ENCODE data around the gene CREBL2.

The CREBL2 gene

GRCh38 chr12:12668005-12668404 lies 56.3 kb downstream of the CREBL2 start:
- Histone ChIP-seq H3K27me3 (ENCODE audit: low read length) (no peaks in the 10 kb centered on the region), H4K20me1 (ENCODE audit: low read depth, low read length) (no peaks in the 10 kb centered on the region), H3K36me3 (ENCODE audit: low read length) (no peaks in the 10 kb centered on the region), H3F3A (ENCODE audit: insufficient read depth) (no peaks in the 10 kb centered on the region), H3K4me3 (ENCODE audit: insufficient read depth, low read length, poor library complexity, severe bottlenecking) (no peak overlapping the region), H3K4me2 (ENCODE audit: low read depth, low read length, poor library complexity, severe bottlenecking) (no peak overlapping the region), H3K9me3 (ENCODE audit: insufficient read depth, low read length) (no peaks in the 10 kb centered on the region), H2AFZ (ENCODE audit: low read depth, low read length, severe bottlenecking) (no peak overlapping the region), H3K79me2 (ENCODE audit: insufficient read depth, low read length) (no peaks in the 10 kb centered on the region), H3K9me2 (replicated peaks; ENCODE audit: insufficient read depth, low read length) (no peaks in the 10 kb centered on the region), H3K9ac (ENCODE audit: low read length) (no peak overlapping the region), H3K27ac (ENCODE audit: low read depth, low read length) (no peak overlapping the region)
- no peak for TF ChIP-seq CTCF (IDR thresholded peaks at IDR 0.05; ENCODE audit: insufficient read depth, low read length, poor library complexity, severe bottlenecking)

- Histone ChIP-seq H3K9me2 (replicated peaks; ENCODE audit: insufficient read depth, low read length) (no peaks in the 10 kb centered on the region), H3K4me2 (ENCODE audit: low read depth, low read length, poor library complexity, severe bottlenecking) (no peak overlapping the region), H3K27ac (ENCODE audit: low read depth, low read length) (no peak overlapping the region), H3K9me3 (ENCODE audit: insufficient read depth, low read length) (no peaks in the 10 kb centered on the region), H3K79me2 (ENCODE audit: insufficient read depth, low read length) (no peaks in the 10 kb centered on the region), H2AFZ (ENCODE audit: low read depth, low read length, severe bottlenecking) (no peak overlapping the region), H4K20me1 (ENCODE audit: low read depth, low read length) (no peaks in the 10 kb centered on the region), H3K4me3 (ENCODE audit: insufficient read depth, low read length, poor library complexity, severe bottlenecking) (no peak overlapping the region), H3K36me3 (ENCODE audit: low read length) (no peaks in the 10 kb centered on the region), H3K27me3 (ENCODE audit: low read length) (no peaks in the 10 kb centered on the region), H3K9ac (ENCODE audit: low read length) (no peak overlapping the region), H3F3A (ENCODE audit: insufficient read depth) (no peaks in the 10 kb centered on the region)
- TF ChIP-seq EZH2phosphoT487 (conservative IDR thresholded peaks at IDR 0.05; ENCODE audit: low read length) (no peak), CTCF (IDR thresholded peaks at IDR 0.05; ENCODE audit: insufficient read depth, low read length, poor library complexity, severe bottlenecking) (no peak)
These were observed 57.3 kb downstream of the CREBL2 start for GRCh38 chr12:12669020-12669419.

GRCh38 chr12:12671850-12672660 lies 60.4 kb downstream of the CREBL2 start:
- Histone ChIP-seq H3K79me2 (ENCODE audit: insufficient read depth, low read length) (no peaks in the 10 kb centered on the region), H3K4me3 (ENCODE audit: insufficient read depth, low read length, poor library complexity, severe bottlenecking) (no peak overlapping the region), H3F3A (ENCODE audit: insufficient read depth) (no peaks in the 10 kb centered on the region), H3K9me3 (ENCODE audit: insufficient read depth, low read length) (no peaks in the 10 kb centered on the region), H3K9ac (ENCODE audit: low read length) (no peak overlapping the region), H3K36me3 (ENCODE audit: low read length) (no peaks in the 10 kb centered on the region), H3K27me3 (ENCODE audit: low read length) (no peaks in the 10 kb centered on the region), H2AFZ (ENCODE audit: low read depth, low read length, severe bottlenecking) (no peak overlapping the region), H3K9me2 (replicated peaks; ENCODE audit: insufficient read depth, low read length) (no peaks in the 10 kb centered on the region), H4K20me1 (ENCODE audit: low read depth, low read length) (no peaks in the 10 kb centered on the region), H3K4me2 (ENCODE audit: low read depth, low read length, poor library complexity, severe bottlenecking) (no peak overlapping the region), H3K27ac (ENCODE audit: low read depth, low read length) (no peak overlapping the region)
- TF ChIP-seq CTCF (IDR thresholded peaks at IDR 0.05; ENCODE audit: insufficient read depth, low read length, poor library complexity, severe bottlenecking) = no peak
- no peak for TF ChIP-seq EZH2phosphoT487 (conservative IDR thresholded peaks at IDR 0.05; ENCODE audit: low read length)

Measured in SU-DHL-6 (cell line).